ENCODE data around the gene SUSD6.

GRCh38 chr14:69720912-69721311 is 109.5 kb downstream of the SUSD6 start:
- no peak for TF ChIP-seq CTCF (IDR thresholded peaks at IDR 0.05; ENCODE audit: insufficient read depth, low read length)
- TF ChIP-seq GABPA (IDR thresholded peaks at IDR 0.05; ENCODE audit: low read depth): no peak
- no peak for TF ChIP-seq POLR2AphosphoS5 (IDR thresholded peaks at IDR 0.05; ENCODE audit: low read depth)
- no peak for TF ChIP-seq REST (IDR thresholded peaks at IDR 0.05; ENCODE audit: insufficient replicate concordance, low read depth)
- no peak for TF ChIP-seq SPI1 (IDR thresholded peaks at IDR 0.05; ENCODE audit: borderline replicate concordance, low read depth)
